Transverse colon (tissue), 4 donors: ENCODE results near the gene ATF3. TPM values are rescaled to one million over a fixed set of nuclear protein-coding genes. Genes with fewer than 3 reads are reported as not detected.

Experiments
- DNase-seq: peaks from one replicate; pipeline ENCODE4 v3.0.0-alpha.2; 2019
- H3K27ac ChIP-seq, 4 donors: fragments of 200-600 bp; sonication (generic); 2 replicates each; pipeline ENCODE4 v1.5.1; 2016 to 2018; ENCODE audit warnings: inconsistent platforms in 4 of 4
- H3K27me3 ChIP-seq: fragments of 200-600 bp; sonication (generic); 2 replicates; pipeline ENCODE4 v1.5.1; 2017; ENCODE audit warnings: inconsistent platforms
- H3K36me3 ChIP-seq, 4 donors: fragments of 200-600 bp; sonication (generic); 2 replicates each; pipeline ENCODE4 v1.5.1; 2017 to 2019; ENCODE audit warnings: inconsistent platforms in 4 of 4
- H3K4me1 ChIP-seq, 4 donors: fragments of 200-600 bp; sonication (generic); 2 replicates each; pipeline ENCODE4 v1.5.1; 2017 to 2020; ENCODE audit warnings: inconsistent platforms in 4 of 4
- H3K4me3 ChIP-seq, 4 donors: fragments of 200-600 bp; sonication (generic); 1 replicate in 1 of 4; 2 replicates in 3 of 4; pipeline versions ENCODE4 v1.5.1 to v1.6.1; 2017 to 2019; ENCODE audit warnings: inconsistent platforms in 4 of 4
- H3K9me3 ChIP-seq, 2 donors: fragments of 200-600 bp; sonication (generic); 2 replicates each; pipeline ENCODE4 v1.5.1; 2017 to 2019; ENCODE audit warnings: inconsistent platforms in 2 of 2
- CTCF ChIP-seq, 5 experiments: fragments of 200-600 bp in 3 of 5; fragments of 450-650 bp in 2 of 5; sonication (generic) in 3 of 5; IDR thresholded peaks; 1 replicate in 2 of 5; 2 replicates in 3 of 5; pipeline ENCODE4 v1.5.1; 2016 to 2017; ENCODE audit warnings: antibody characterized with exemption in 5 of 5, inconsistent platforms in 3 of 5, mild to moderate bottlenecking in 2 of 5, moderate library complexity in 1 of 5
- EP300 ChIP-seq: sonication (generic); formaldehyde crosslinking; IDR thresholded peaks from one replicate; pipeline ENCODE4 v1.6.1; 2017; ENCODE audit warnings: antibody characterized with exemption, low read depth
- POLR2A ChIP-seq: fragments of 450-650 bp; IDR thresholded peaks from one replicate; pipeline ENCODE4 v1.6.1; 2016; ENCODE audit warnings: antibody characterized with exemption, mild to moderate bottlenecking, moderate library complexity
- POLR2AphosphoS5 ChIP-seq, 3 donors: sonication (generic); formaldehyde crosslinking; IDR thresholded peaks; one replicate each; pipeline ENCODE4 v1.6.1; 2016; ENCODE audit warnings: antibody characterized with exemption in 3 of 3
- WGBS, 2 donors: methylation state at CpG; one replicate each; pipeline ENCODE4 v1.1.5; 2018; ENCODE audit warnings: low coverage in 1 of 2; 5-methylcytosine and 5-hydroxymethylcytosine counted together
- in situ Hi-C, 4 donors: fragments of 200-750 bp; cut with MboI; loops; one replicate each; pipeline versions ENCODE4 v1.15.0 to v1.15.1; 2017; ENCODE audit warnings: low sequenced_read_pairs in 3 of 4, low pct_ligation_motif_present in 1 of 4, low pct_unique_long_range_greater_than_20kb in 1 of 4
- intact Hi-C: fragments of 100-400 bp; cut with DNase I; formaldehyde crosslinking; loops from one replicate; pipeline ENCODE4 v1.15.1; 2023; ENCODE audit warnings: low total_unique reads
- total RNA-seq, 4 donors: library from RNA; depleted of rRNA; stranded (reverse); fragments of >200 nt; gene quantifications; one replicate each; pipeline ENCODE4 v1.1.0, GENCODE V29; 2016

Gene ATF3
- total RNA-seq, 4 donors from 2014 or later, result 7.8 to 84.8 (median 46.1) TPM

DNA sequence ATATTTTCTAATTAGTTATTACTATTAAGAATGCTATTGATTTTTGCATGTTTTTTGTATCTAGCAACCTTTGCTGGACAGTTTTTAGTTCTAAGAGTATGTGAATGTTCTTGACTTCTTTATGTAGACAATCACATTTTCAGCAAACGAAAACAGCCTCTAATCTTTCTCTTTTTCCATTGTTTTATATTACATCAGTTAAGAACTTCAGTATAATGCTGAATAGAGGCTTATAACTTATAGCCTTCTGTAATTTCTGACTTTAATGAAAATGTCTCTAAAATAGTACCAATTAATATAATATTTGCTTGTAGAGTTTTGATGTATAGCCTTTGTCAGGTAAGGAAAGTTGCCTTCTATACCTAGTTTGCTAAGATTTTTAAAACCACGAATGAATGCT lies 33.2 kb upstream of the ATF3 start:
- intact Hi-C loops, result no loop called here
- peaks cover 4% of the 10 kb centered on the region for H3K27me3 ChIP-seq
- 84 to 92% methylated on average over 2 of the region's 2 CpGs for WGBS, 2 donors
- H3K4me1 ChIP-seq, result no peaks in the 10 kb centered on the region
- H3K4me3 ChIP-seq, result no peak overlapping the region
- TF ChIP-seq POLR2A, result no peak
- no peak for TF ChIP-seq POLR2AphosphoS5 (IDR thresholded peaks at IDR 0.05)
- no peak for TF ChIP-seq EP300
- no peak for TF ChIP-seq CTCF (IDR thresholded peaks at IDR 0.05)
- H3K9me3 ChIP-seq, result no peaks in the 10 kb centered on the region
- no peak overlapping the region for H3K27ac ChIP-seq
- H3K36me3 ChIP-seq, result no peaks in the 10 kb centered on the region
- in situ Hi-C loops, result no loop called here
- DNase-seq, result no peak

DNA sequence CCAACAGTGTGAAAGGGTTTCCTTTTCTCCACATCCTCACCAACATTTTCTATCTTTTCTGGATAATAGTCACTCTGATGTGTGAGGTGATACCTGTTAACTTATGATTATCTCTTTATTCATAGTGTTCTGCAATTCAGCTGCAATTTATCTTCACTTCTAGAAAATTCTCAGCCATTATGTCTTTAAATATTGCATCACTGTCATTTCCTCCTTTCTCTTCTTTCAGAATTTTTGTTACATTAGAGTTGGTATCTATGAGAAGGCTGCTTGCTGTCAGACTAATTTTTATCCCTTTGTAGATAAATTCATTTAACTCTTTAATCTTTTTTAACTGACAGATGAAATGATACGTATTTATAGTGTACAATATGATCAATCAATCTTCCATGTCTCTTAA lies 30.5 kb upstream of the ATF3 start:
- Histone ChIP-seq H3K27me3 (peaks cover 4% of the 10 kb centered on the region), H3K4me3 (no peak overlapping the region), H3K9me3 (no peaks in the 10 kb centered on the region), H3K27ac (no peak overlapping the region), H3K36me3 (no peaks in the 10 kb centered on the region), H3K4me1 (no peaks in the 10 kb centered on the region)
- no peak for DNase-seq
- WGBS, 2 donors, result 74 to 100% methylated on average over 1 of the region's 1 CpG
- intact Hi-C loops, result no loop called here
- TF ChIP-seq POLR2A (no peak), POLR2AphosphoS5 (IDR thresholded peaks at IDR 0.05) (no peak), EP300 (no peak), CTCF (IDR thresholded peaks at IDR 0.05) (no peak)
- in situ Hi-C loops, result no loop called here

DNA sequence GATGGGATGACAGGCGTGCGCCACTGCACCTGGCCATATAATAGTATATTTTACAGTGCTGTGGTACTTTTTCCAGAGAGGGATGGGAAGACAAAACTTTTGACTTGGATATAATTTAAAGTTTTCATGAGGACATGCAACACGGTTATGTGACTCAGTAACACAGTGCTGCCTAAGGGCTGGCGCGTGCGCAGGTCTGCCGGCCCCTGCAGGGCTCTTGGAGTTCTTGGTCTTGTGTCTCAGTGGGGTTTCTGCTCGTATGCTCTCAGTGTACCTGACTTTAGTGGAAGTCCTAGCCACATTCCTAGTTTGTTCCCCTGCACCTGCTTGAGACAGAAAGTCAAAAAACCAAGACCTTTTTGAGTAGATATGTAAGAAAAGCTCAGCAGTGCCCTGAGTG lies 27.5 kb upstream of the ATF3 start:
- 95% methylated on average over 8 of the region's 8 CpGs; no CpG with 5 or more reads in 1 of the 2 donors for WGBS, 2 donors
- DNase-seq, result no peak
- H3K36me3 ChIP-seq, result no peaks in the 10 kb centered on the region
- H3K4me1 ChIP-seq, result no peaks in the 10 kb centered on the region
- H3K27me3 ChIP-seq, result peaks cover 13% of the 10 kb centered on the region
- TF ChIP-seq POLR2A (no peak), POLR2AphosphoS5 (IDR thresholded peaks at IDR 0.05) (no peak), CTCF (IDR thresholded peaks at IDR 0.05) (no peak), EP300 (no peak)
- intact Hi-C loops, result no loop called here
- in situ Hi-C loops, result no loop called here
- H3K27ac ChIP-seq, result no peak overlapping the region
- H3K4me3 ChIP-seq, result no peak overlapping the region
- no peaks in the 10 kb centered on the region for H3K9me3 ChIP-seq

GRCh38 chr1:212582291-212582690 lies 26.3 kb upstream of the ATF3 start:
- Histone ChIP-seq H3K27me3 (peaks cover 20% of the 10 kb centered on the region), H3K36me3 (no peaks in the 10 kb centered on the region), H3K4me3 (no peak overlapping the region), H3K27ac (no peak overlapping the region), H3K4me1 (no peaks in the 10 kb centered on the region), H3K9me3 (no peaks in the 10 kb centered on the region)
- in situ Hi-C loops (no loop called here), intact Hi-C loops (no loop called here)
- 83% methylated on average over 1 to 5 of the region's 5 CpGs for WGBS, 2 donors
- no peak for DNase-seq
- TF ChIP-seq POLR2A (no peak), POLR2AphosphoS5 (IDR thresholded peaks at IDR 0.05) (no peak), EP300 (no peak), CTCF (IDR thresholded peaks at IDR 0.05) (no peak)
